Stimulated activated CD4-positive, alpha-beta T cell treated with anti-CD3 and anti-CD28 coated beads, Interleukin-1b, Interleukin-23, amount 100 ng/mL, for 4 hours (primary cell): ENCODE measurements around the gene TEX14.
A peak's percentile ranks its signal among the peaks of the same experiment; 100 is the strongest.
"Not testable (repeated sequence)": the region's sequence is repeated elsewhere in the genome, so short reads cannot be mapped to it uniquely, and the experiment has no call there.

ENCODE experiments used
- DNase-seq, 2 donors: peaks; one replicate each; pipeline ENCODE4 v3.0.0-alpha.2; 2020; ENCODE audit warnings: low read depth in 2 of 2

Gene TEX14

DNA sequence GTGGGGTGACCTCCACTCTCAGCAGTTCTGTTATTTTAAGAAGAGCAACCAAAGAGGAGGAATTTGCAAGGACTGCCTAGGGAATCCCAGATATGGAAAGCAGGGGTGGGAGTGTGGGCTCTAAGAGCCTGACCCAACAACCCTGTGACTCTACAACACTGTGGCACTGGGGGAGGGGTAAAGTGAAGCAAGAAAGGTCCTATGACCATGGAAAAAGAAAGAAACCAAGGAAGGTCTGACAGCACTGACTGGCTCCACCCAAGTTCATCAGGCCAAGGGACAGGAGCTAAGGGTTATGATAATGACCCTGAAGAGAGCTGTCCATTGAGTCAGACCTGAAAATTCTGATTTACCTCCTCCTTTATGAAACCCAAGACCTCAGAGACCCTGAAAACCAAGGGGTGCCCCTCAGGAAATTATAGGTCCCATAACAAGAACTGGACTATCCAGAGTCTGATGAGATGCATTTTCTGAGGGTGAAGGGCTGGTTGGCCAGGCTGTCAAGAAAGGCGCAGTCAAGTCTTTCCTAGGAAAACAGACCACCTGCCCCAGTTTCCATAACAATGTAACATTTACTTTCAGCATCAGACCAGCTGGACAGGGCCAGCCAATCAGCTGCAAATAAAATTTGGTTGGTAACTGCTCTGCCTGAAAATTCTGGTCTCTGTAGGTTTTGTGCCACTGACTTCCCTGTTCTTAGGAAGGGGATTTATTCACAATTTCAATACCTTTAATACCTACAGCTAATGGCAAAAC is 123.6 kb downstream of the TEX14 start:
- no peak for DNase-seq

DNA sequence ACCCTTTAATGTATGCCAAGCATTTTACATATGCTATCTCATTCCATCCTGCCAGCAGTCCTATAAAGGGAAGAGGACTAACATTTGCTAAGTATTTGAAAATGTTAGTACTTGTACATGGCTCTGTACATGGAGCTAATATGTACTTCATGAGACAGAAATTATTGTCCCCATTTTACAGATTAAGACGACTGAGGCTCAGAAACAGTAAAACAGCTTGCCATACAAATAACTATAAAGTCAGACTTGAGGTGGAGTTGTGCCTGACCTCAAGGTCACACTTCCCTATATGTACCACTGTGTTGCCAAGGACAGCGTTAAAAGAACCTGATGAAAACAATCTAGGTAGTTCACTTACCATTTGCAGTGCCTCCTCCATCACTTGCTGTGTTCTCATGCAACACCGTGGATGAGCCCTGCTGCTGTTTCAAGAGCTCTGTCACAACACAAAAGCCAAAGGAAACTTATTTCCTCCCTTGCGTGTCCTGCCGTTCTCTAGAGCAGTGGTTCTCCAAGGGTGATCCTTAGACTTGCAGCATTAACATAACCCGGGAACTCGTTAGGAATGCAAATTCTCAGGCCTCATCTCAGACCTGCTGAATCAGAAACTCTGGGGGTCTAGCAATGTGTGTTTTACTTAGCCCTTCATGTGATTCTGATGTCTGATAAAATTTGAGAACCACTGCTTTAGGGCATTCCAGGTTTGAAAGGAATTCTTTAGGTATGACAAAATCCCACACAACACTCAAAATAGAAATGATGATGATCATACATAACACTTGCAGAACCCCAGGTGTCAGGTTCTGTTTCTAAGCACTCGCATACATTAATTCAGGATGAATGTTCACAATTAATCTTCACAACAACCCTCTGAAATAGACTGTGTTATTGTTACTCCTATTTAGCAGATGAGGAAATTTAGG is 126.2 kb downstream of the TEX14 start:
- DNase-seq: no peak

DNA sequence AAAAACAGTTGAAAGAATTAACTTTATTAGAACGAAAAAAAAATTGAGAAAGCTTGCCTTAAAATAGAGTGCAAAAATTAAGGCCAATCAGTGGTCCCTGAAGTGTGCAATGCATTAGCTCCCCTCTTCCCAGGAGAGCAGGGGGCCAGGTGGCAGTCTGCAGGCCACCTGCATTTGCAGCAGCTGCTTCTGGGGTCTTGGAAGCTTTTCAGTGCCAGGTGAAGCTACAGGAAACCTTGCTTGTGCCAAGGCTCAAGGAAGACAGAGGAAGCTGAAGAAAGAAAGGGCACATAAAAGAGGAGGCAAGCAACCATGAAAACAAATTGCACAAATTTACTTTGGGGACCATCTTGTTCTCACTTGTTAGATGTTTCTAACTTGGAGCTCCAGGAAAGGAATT is 126.9 kb downstream of the TEX14 start:
- DNase-seq: no peak

DNA sequence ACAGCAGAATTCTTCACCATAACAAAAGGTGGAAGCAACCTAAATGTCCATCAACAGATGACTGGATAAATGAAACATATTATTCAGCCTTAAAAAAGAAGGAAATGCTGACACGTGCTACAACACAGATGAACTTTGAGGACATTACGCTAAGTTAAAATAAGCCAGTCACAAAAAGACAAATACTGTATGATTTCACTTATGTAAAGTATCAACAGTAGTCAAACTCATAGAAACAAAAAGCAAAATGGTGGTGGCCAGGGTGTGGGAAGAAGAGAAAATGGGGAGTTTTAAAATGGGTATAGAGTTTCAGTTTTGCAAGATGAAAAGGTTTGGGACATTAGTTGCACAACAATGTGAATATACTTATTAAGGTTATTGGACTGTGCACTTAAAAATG is 127.6 kb downstream of the TEX14 start:
- no peak for DNase-seq

DNA sequence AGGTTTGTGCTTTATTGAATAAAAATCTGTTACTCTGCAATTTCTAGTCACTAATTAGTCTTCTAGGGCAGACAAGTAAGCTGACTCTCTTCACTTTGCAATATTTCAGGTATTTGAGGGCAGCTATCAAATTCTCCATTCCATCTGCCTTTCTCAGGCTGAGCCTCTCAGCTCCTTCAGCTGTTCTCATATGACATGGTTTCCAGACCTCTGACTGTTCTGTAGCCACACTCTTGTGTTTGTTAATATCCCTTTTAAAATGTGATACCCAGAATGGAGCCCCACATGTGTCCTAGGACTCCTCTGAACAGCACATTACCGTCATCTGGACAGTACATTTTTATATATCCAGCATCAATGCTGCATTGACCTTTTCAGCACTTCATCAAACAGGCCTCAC is 131.3 kb downstream of the TEX14 start:
- no peak for DNase-seq

DNA sequence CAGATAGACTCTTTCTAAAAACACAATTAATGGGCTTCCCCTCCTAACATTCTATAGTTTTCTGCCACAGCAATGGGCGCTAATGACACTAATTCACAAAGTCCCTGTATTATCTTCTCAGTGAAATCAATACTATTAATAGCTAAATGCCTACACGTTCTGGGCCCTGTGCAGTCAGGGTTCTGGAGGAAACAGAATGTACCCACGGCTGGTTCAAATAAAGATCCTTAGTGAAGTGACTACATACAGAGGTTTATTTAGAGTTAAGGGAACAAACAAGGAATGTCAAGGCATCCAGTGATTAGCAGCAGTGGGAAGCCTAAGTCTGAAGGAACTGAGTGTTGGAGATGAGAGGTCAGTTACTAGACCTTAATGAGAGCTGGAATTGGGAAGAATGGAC is 133.9 kb downstream of the TEX14 start:
- no peak for DNase-seq

DNA sequence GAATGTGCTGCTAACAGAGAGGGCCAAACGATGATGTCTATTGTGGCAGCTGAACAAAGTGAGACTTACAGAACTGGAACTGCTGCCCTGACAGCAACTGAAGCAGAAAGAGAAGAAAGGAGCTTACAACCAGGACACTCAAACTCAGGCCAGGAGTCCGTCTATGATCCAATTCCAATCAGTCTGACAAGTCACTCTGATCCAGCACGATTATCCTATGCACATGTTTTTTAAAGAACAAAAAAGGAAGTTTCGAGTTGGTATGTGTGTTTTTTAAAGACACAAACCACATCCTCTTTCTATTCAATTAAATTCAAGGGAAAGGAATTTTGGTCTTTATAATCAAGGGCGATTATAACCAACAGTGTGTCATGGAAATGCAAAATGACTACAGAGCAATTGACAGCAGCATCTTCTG is 135.0 kb downstream of the TEX14 start:
- no peak for DNase-seq

DNA sequence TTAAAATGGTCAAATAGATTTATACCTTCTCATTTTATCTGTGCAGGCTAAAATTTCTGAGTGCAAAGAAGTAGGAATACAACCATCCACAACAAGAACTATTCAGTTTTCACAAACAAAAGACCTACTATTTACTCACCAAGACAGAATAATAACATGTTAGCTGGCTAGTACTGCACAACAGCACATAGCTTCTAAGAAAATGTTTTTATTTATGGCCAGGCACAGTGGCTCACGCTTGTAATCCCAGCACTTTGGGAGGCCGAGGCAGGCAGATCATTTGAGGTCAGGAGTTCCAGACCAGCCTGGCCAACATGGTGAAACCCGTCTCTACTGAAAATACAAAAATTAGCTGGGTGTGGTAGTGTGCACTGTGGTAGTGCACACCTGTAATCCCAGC is 136.7 kb downstream of the TEX14 start:
- DNase-seq: not testable (repeated sequence)

DNA sequence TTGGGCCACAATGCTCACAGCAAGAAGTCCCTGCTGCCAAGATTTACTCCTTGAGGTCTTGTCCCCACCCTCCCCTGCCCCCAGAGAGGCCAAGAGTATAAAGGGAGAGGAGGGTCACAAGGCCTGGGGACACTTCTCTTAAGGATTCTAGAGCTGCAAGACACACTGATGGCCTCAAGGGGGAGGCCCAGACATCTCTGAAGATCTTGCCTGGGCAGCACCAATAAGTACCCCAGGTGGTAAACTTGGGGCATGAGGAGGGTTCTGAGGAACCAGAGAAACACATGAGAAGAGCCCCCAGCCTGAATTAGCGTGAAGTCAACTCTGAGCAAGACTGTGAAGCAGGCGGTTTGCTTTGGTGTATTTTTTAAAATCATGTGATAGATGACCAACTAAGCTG is 150.6 kb downstream of the TEX14 start:
- DNase-seq: no peak

DNA sequence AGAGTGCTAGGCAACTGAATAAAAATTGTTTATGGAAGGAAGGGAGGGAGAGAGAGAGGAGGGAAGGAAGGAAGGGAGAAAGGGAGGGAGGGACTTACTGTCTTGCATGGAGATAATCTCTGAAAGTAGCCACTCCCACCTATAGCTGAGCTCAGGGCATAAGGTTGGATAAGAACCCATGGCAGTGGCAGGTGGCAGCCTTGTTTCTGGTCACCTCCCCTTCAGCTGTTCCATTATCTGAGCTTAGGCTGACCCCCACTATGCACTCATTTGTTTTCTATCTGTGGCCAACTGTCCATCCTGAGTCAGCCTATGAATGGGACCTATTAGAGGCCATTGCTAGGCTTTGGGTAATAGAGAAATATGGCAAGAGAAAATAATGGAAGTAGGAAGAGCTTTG is 152.1 kb downstream of the TEX14 start:
- DNase-seq: no peak

DNA sequence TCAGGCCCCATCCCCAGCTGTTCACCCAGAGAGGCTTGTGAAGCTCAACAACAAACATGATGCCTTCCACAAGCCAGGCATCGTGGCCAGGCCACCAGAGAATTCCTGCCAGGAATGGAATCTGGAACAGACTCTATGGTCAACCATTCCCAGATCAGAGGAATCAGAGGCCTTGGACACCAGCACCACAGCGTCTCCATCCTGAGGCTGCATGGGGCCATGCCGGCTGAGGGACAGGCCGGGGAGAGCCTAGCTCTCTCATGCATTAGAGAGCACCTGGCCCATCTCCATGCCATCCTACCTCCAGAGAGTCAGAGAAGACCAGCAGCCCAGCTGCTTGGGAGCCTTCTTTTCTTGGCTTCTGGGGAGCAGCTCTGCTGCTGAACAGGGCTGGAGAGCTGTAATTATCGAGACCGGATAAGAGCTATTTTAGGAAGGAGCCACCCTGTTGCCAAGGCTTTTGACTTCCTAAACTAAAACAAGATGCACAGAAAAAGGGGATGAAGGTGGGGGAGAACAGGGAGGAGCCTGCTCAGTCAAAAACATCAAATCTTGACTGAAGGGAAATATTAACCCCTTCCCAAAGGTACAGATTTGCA is 152.9 kb downstream of the TEX14 start:
- no peak for DNase-seq

DNA sequence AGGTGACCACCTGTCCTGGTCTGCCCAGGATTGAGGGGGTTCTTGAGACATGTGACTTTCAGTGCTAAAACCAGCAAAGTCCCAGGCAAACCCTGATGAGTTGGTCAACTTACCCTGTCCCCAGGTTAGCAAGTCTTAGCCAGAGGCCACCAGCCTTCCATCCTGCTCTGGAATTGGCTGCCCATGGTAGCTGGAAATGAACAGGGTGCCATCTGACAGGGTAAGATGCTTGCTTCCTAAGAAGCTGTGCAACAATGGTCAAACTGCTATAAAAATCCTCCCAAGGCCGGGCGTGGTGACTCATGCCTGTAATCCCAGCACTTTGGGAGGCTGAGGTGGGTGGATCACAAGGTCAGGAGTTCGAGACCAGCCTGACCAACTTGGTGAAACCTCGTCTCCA is 154.6 kb downstream of the TEX14 start:
- no peak for DNase-seq

DNA sequence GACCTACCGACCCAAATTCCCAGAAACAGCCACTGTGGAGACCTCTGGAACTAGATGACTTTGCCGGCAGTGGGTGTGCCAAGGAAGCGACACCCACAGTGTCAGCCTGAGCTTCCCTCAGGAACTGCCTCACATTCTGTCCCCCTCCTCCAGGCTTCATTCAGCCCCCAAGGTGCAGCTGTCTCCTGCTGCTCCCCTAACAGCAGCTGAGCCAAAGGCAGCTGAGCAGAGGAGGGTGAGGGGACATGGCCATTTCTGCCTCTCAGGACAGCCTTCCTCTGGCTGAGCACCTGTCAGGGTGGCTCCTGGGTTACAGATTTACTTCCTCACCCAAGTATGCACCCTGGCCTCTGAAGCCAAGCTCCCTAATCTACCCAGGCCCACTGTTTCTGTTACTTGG is 155.3 kb downstream of the TEX14 start:
- no peak for DNase-seq

DNA sequence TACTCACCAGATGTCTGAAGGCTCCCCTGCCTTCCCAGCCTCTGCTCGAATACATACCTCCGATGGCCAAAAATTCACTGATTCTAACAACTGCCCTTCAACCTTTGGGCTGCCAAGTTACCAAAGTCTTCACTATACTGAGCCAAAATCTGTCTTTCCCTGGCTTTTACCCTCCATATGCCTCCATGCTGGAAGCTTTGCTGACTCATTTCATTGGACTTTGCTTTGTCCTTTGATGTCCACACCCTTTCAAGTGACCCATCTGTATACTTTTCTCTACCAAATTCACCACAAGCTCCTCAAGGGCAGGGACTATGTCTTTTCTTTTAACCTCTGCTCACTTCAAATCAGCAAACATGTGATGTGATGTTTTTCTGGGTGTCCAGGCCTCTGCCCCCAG is 156.4 kb downstream of the TEX14 start:
- no peak for DNase-seq

DNA sequence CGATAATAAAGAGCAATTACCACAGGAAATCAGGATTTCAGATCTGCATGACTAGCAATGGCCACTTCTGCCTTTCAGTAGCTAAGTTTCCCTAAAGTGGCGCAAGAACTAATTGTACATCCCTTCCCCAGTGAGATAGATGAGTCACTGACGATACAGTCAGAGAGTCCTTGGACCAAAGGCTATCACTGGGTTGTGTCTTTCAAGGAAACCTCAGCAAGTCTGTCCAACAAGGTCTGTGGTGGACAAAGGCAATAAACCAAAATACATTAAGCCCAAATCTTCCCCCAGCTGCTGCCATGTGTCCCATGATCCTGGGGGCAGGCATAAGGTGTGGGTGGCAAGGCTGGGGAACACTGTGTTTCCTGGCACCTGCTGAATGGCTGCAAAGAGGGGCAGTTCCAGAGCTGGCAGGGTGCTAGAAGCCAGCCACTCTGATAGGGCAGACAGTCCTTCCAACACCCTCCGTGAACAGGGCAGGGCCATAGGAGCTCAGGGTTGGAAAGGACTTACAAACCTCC is 156.9 kb downstream of the TEX14 start:
- DNase-seq: no peak

DNA sequence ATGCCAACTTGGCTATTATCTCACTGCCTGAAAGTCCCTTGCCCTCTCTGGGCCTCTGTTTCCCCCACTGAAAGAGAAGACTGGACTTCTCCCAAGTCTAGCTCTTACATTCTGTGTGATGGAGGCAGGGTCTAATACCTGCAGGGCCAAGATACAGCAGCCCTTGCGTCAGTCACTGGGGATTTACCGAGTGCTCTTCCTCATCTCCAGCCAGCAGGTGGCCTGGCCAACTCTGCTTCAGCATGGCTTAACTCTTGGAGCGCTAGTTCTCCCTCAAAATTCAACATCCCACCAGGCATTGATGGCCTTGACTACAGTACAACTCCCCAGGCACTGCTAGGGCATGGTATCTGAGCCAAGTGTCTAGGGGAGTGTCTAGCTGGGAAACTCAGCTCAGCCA is 157.5 kb downstream of the TEX14 start:
- DNase-seq: no peak

DNA sequence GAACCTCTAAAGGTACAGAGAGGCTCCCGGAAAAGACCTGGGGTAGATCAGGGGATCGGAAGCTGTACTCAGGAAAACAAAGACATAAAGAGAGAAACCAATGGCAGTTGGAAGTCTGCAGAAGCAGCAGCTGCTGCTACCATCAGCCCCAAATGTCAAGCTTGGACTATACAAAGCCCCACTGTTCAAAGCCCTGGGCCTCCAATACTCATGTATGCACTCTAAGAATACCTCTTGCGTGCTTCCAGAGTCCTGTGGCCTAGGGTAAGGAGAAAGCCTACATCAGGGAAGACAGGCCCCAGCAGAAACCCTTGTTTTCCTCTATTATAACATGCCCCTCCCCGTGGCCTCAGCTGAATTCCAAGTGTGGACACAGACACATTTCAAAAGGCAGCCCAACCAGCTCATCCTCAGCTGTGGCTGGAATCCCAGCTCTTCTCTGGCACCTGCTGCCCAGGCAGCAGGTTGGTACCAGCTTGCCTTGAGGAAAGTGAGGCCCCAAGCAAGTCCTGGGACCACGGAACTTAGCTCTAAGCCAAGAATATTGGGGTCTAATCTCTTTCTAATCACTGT is 158.1 kb downstream of the TEX14 start:
- no peak for DNase-seq

DNA sequence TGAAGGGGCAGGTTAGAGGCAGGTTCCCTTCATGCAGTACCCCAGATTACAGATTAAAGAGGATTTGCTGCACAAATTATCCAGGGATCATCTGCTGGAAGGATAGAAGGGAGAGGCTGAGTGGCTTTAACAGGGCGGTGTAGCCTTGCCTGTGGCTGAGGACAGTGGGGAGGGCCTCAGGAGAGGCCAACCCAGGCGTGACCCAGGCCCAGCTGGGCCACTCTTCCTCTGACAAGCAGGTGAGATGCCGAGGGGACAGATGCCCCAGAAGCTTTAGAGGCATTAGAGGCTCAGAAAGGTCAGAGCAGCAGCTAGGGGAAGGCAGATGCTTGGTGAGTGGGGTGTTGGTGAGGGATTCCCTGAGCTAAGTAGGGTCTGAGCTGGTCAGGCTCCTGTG is 159.3 kb downstream of the TEX14 start:
- no peak for DNase-seq

DNA sequence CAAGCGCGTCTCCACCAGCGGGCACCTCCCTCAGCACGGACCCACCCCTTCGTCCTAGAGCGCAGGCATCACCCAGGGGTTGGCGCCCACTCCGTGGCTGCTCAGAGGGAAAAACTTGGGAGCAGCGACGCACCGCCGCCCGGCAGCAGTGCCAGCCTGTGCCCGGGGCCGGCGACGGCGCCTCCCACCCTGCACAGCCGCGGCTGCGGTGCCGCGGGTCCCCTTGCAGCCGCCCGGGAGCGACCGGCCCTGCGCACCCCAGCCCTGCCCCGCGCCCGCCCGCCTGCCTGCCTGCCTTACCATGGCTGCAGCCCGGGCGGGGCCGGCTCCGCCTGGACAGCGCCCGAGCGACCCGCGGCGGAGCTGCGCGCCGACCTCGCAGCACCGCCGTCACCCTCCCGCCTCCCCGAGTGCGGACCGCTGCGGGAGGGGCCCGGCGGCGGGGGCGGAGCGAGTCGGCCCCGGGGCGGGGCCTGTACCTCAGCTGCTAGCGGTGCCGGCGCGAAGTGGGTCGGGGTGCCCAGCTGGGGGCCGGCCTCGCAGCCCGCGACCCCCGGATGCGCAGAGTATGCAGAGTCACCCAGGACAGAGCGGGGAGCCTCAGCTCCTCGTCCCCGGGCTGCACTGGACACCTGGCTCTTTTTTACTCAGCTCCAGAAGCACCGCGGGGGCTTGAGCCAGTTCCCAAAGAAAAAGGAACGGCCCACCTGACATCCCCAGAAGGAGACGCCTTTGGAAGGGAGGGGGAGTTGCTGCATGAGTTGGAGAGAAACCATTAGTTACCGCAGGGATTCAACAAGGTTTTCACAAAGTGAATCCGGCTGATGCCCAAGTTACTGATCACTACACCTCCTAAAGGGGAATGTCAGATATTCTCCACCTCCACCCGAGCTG is 159.9 kb downstream of the TEX14 start:
- peak; percentile 47 to 64 for DNase-seq

DNA sequence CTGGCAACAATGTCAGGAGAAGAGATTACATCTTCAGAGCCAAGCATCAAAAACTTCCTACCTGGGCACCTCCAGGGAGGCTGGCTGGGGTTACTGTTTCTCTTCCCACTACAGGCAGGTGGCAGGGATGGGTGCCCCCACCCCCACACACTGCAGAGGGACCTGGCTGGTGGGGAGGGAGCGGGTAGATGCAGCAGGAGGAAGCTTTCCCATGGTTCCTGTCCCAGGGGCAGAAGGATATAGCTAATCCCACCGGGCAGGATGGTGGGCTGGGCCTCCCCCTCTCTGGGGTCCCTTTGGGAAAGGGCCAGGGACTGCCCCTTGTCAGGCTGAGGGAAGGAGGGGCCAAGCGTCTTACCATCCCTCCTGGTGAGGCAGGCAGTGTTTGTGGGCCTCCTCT is 160.7 kb downstream of the TEX14 start:
- no peak for DNase-seq

DNA sequence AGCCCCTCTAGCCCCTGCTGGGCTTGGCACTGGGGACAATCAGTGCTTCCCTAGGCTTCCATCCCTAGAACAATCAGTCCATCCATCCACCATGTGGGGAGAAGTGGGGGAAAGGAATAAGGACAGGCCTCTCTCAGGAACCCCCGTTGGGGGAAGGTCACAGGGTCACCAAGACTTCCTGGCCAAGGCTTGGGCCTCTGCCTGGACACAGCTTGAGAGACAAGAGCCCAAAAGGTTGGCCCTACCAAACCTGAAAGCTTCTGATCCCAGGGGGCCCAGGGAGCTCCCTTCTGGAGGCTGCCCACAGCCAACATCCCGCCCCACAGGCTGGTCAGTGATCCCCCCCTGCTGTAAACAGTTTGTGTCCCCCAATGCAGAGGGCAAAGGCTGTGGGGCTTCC is 161.2 kb downstream of the TEX14 start:
- DNase-seq: no peak
